ENCODE results near the gene GLIS2.

GRCh38 chr16:4277987-4278513 is 37.8 kb upstream of the GLIS2 start:
- TF ChIP-seq CTCF (IDR thresholded peaks at IDR 0.05): no peak
- TF ChIP-seq AR (CRISPR knock-in tag; IDR thresholded peaks at IDR 0.05): no peak
- no peak for TF ChIP-seq USF2 (CRISPR knock-in tag; IDR thresholded peaks at IDR 0.05)
- TF ChIP-seq NR2C2 (CRISPR knock-in tag; IDR thresholded peaks at IDR 0.05): no peak
- no peak for TF ChIP-seq ETV6 (CRISPR knock-in tag; IDR thresholded peaks at IDR 0.05)
- TF ChIP-seq GABPB1 (CRISPR knock-in tag; IDR thresholded peaks at IDR 0.05): no peak
- TF ChIP-seq JUN (CRISPR knock-in tag; IDR thresholded peaks at IDR 0.05): no peak
- no peak for TF ChIP-seq CREM (CRISPR knock-in tag; IDR thresholded peaks at IDR 0.05)
- TF ChIP-seq ATF3 (CRISPR knock-in tag; conservative IDR thresholded peaks at IDR 0.05): no peak
- no peak for TF ChIP-seq PREB (CRISPR knock-in tag; IDR thresholded peaks at IDR 0.05; ENCODE audit: borderline replicate concordance)
